Liver (tissue), 9 donors: ENCODE measurements around the gene CEL. TPM values are rescaled to one million over a fixed set of nuclear protein-coding genes. Genes with fewer than 3 reads are reported as not detected.

Source experiments
- DNase-seq: peaks from one replicate; pipeline ENCODE4 v3.0.0-alpha.2; 2017; ENCODE audit warnings: low spot score
- H3K27ac ChIP-seq, 2 donors: one replicate each; pipeline ENCODE4 v1.7.0; 2013; ENCODE audit warnings: inconsistent platforms in 2 of 2, low read length in 2 of 2, control low read depth in 1 of 2, low read depth in 1 of 2, mild to moderate bottlenecking in 1 of 2
- H3K27me3 ChIP-seq, 4 donors: one replicate each; pipeline versions ENCODE4 v1.6.1 to v1.7.0; 2013; ENCODE audit warnings: low read length in 3 of 4, inconsistent platforms in 1 of 4, mild to moderate bottlenecking in 1 of 4, moderate library complexity in 1 of 4; ENCODE audit not compliant: control insufficient read depth in 4 of 4, insufficient read depth in 4 of 4
- H3K36me3 ChIP-seq, 4 donors: one replicate each; pipeline versions ENCODE4 v1.6.1 to v1.7.0; 2013; ENCODE audit warnings: low read length in 3 of 4, mild to moderate bottlenecking in 3 of 4, low read depth in 1 of 4, moderate library complexity in 1 of 4; ENCODE audit not compliant: control insufficient read depth in 4 of 4, insufficient read depth in 3 of 4
- H3K4me1 ChIP-seq, 4 donors: one replicate each; pipeline versions ENCODE4 v1.6.1 to v1.7.0; 2013; ENCODE audit warnings: low read length in 3 of 4, mild to moderate bottlenecking in 3 of 4, moderate library complexity in 1 of 4; ENCODE audit not compliant: control insufficient read depth in 4 of 4, insufficient read depth in 4 of 4
- H3K4me3 ChIP-seq, 3 donors: one replicate each; pipeline versions ENCODE4 v1.6.1 to v1.7.0; 2013; ENCODE audit warnings: low read length in 3 of 3, control low read depth in 1 of 3, low read depth in 1 of 3, mild to moderate bottlenecking in 1 of 3
- H3K9ac ChIP-seq, 2 donors: one replicate each; pipeline ENCODE4 v1.7.0; 2013; ENCODE audit warnings: low read length in 2 of 2, mild to moderate bottlenecking in 2 of 2, moderate library complexity in 2 of 2, control low read depth in 1 of 2, low read depth in 1 of 2
- H3K9me3 ChIP-seq, 4 donors: one replicate each; pipeline versions ENCODE4 v1.6.1 to v1.7.0; 2013; ENCODE audit warnings: low read length in 3 of 4; ENCODE audit not compliant: control insufficient read depth in 4 of 4
- ATF3 ChIP-seq: IDR thresholded peaks from 2 replicates; pipeline ENCODE4 v1.6.1; 2016; ENCODE audit warnings: antibody characterized with exemption
- CTCF ChIP-seq: fragments of 150-350 bp; IDR thresholded peaks from 2 replicates; pipeline ENCODE4 v1.5.1; 2017; ENCODE audit warnings: improper control_type of control experiment, low read depth, low read length; ENCODE audit not compliant: missing input control
- EGR1 ChIP-seq, 2 donors: IDR thresholded peaks; 2 replicates each; pipeline ENCODE4 v1.6.1; 2016 to 2018; ENCODE audit warnings: antibody characterized with exemption in 2 of 2, low read depth in 2 of 2
- FOXA1 ChIP-seq: IDR thresholded peaks from 2 replicates; pipeline ENCODE4 v1.6.1; 2016; ENCODE audit warnings: antibody characterized with exemption
- FOXA2 ChIP-seq: IDR thresholded peaks from 2 replicates; pipeline ENCODE4 v1.6.1; 2016; ENCODE audit warnings: antibody characterized with exemption
- GABPA ChIP-seq, 2 donors: IDR thresholded peaks in 1 of 2; conservative IDR thresholded peaks in 1 of 2; 2 replicates each; pipeline ENCODE4 v1.6.1; 2016; ENCODE audit warnings: antibody characterized with exemption in 2 of 2, mild to moderate bottlenecking in 1 of 2, moderate library complexity in 1 of 2
- HNF4A ChIP-seq, 2 donors: conservative IDR thresholded peaks; 2 replicates each; pipeline ENCODE4 v1.6.1; 2016; ENCODE audit warnings: antibody characterized with exemption in 2 of 2, mild to moderate bottlenecking in 2 of 2
- HNF4G ChIP-seq: IDR thresholded peaks from 2 replicates; pipeline ENCODE4 v1.6.1; 2016; ENCODE audit warnings: antibody characterized with exemption
- JUND ChIP-seq, 2 donors: IDR thresholded peaks; 2 replicates each; pipeline ENCODE4 v1.6.1; 2016; ENCODE audit warnings: antibody characterized with exemption in 2 of 2
- MAX ChIP-seq: IDR thresholded peaks from 2 replicates; pipeline ENCODE4 v1.6.1; 2016; ENCODE audit warnings: antibody characterized with exemption
- NR2F2 ChIP-seq: IDR thresholded peaks from 2 replicates; pipeline ENCODE4 v1.6.1; 2016; ENCODE audit warnings: antibody characterized with exemption
- RAD21 ChIP-seq, 2 donors: IDR thresholded peaks; 2 replicates each; pipeline ENCODE4 v1.6.1; 2016; ENCODE audit warnings: antibody characterized with exemption in 2 of 2, mild to moderate bottlenecking in 2 of 2
- REST ChIP-seq: IDR thresholded peaks from 2 replicates; pipeline ENCODE4 v1.6.1; 2016; ENCODE audit warnings: antibody characterized with exemption, mild to moderate bottlenecking
- RXRA ChIP-seq, 2 donors: IDR thresholded peaks; 2 replicates each; pipeline ENCODE4 v1.6.1; 2017 to 2018; ENCODE audit warnings: antibody characterized with exemption in 2 of 2, mild to moderate bottlenecking in 1 of 2
- SP1 ChIP-seq: IDR thresholded peaks from 2 replicates; pipeline ENCODE4 v1.6.1; 2018; ENCODE audit warnings: antibody characterized with exemption, mild to moderate bottlenecking
- TAF1 ChIP-seq: conservative IDR thresholded peaks from 2 replicates; pipeline ENCODE4 v1.6.1; 2016; ENCODE audit warnings: antibody characterized with exemption, mild to moderate bottlenecking
- YY1 ChIP-seq: IDR thresholded peaks from 2 replicates; pipeline ENCODE4 v1.6.1; 2016; ENCODE audit warnings: antibody characterized with exemption, mild to moderate bottlenecking
- ZBTB33 ChIP-seq: IDR thresholded peaks from 2 replicates; pipeline ENCODE4 v1.6.1; 2016; ENCODE audit warnings: antibody characterized with exemption
- WGBS: extraction: QIAGEN DNeasy Blood & Tissue Kit; methylation state at CpG from one replicate; pipeline ENCODE4 v1.1.7; 2013; 5-methylcytosine and 5-hydroxymethylcytosine counted together
- polyA plus RNA-seq, 2 donors: library from polyadenylated mRNA; stranded (reverse) in 1 of 2; unstranded in 1 of 2; fragments of 200-250 nt in 1 of 2; fragments of >200 nt in 1 of 2; fragmentation: Nextera tagmentation in 1 of 2; extraction: Ambion mirVana in 1 of 2; gene quantifications; one replicate each; pipeline versions ENCODE4 v1.2.1 to v1.2.3, GENCODE V29; 2013 to 2015
- total RNA-seq, 2 donors: library from RNA; depleted of rRNA; stranded (reverse); fragments of >200 nt; gene quantifications; one replicate each; pipeline ENCODE4 v1.2.3, GENCODE V29; 2014
- donor health status: healthy.
- donor health status: healthy.
- donor health status: healthy.
- donor health status: healthy.
- donor health status: healthy.

The CEL gene
- total and polyA plus RNA-seq, 4 donors, result 0.08 to 0.25 (median 0.09) TPM; not detected in 1

- TF ChIP-seq ATF3, result no peak
- no peak for TF ChIP-seq YY1
- TF ChIP-seq ZBTB33, result no peak
- no peak for TF ChIP-seq RAD21 (IDR thresholded peaks at IDR 0.05)
Measured at GRCh38 chr9:133050142-133050541, 11.6 kb upstream of the CEL start (continued).

GRCh38 chr9:133050781-133051180 is 11.0 kb upstream of the CEL start:
- TF ChIP-seq JUND (IDR thresholded peaks at IDR 0.05) (no peak), ATF3 (no peak), HNF4A (conservative IDR thresholded peaks at IDR 0.05) (no peak), TAF1 (no peak), FOXA2 (no peak), CTCF (no peak), RAD21 (IDR thresholded peaks at IDR 0.05) (no peak), NR2F2 (no peak), EGR1 (IDR thresholded peaks at IDR 0.05; ENCODE audit: low read depth in 2 of 2) (no peak), SP1 (no peak), REST (no peak), ZBTB33 (no peak), RXRA (IDR thresholded peaks at IDR 0.05) (no peak), HNF4G (no peak), YY1 (no peak), MAX (no peak), GABPA (IDR thresholded peaks at IDR 0.05 in 1 of 2, conservative IDR thresholded peaks at IDR 0.05 in 1 of 2) (no peak), FOXA1 (no peak)
- Histone ChIP-seq H3K27ac (no peak overlapping the region), H3K27me3 (no peaks in the 10 kb centered on the region), H3K9me3 (no peaks in the 10 kb centered on the region), H3K9ac (no peak overlapping the region), H3K4me1 (no peaks in the 10 kb centered on the region), H3K4me3 (no peak overlapping the region), H3K36me3 (peaks cover 9 to 73% (median 24%) of the 10 kb centered on the region in 4 donors)
- 86% methylated on average over 10 of the region's 10 CpGs for WGBS
- DNase-seq, result no peak
